GM23248 (cell line): ENCODE data around the gene TAF3.

ENCODE experiments used
- EZH2 ChIP-seq: fragments of 200-600 bp; sonication (generic); IDR thresholded peaks from 2 replicates; pipeline ENCODE4 v1.6.1; 2018; ENCODE audit warnings: antibody characterized with exemption, mild to moderate bottlenecking; ENCODE audit not compliant: insufficient read depth, poor library complexity, severe bottlenecking
- EZH2phosphoT487 ChIP-seq: fragments of 200-600 bp; sonication (generic); IDR thresholded peaks from 2 replicates; pipeline ENCODE4 v1.6.1; 2018; ENCODE audit warnings: antibody characterized with exemption, moderate library complexity, mild to moderate bottlenecking, low read depth; ENCODE audit not compliant: insufficient read depth

GRCh38 chr10:7932301-7933036, 114.2 kb downstream of the TAF3 start:
- no peak for TF ChIP-seq EZH2phosphoT487
- no peak for TF ChIP-seq EZH2
